ENCODE data around the gene LRRC1. TPM values are rescaled to one million over a fixed set of nuclear protein-coding genes. Genes with fewer than 3 reads are reported as not detected.

Gene LRRC1
- total and polyA plus RNA-seq, 4 donors: 0.36 to 6.4 (median 0.94) TPM

DNA sequence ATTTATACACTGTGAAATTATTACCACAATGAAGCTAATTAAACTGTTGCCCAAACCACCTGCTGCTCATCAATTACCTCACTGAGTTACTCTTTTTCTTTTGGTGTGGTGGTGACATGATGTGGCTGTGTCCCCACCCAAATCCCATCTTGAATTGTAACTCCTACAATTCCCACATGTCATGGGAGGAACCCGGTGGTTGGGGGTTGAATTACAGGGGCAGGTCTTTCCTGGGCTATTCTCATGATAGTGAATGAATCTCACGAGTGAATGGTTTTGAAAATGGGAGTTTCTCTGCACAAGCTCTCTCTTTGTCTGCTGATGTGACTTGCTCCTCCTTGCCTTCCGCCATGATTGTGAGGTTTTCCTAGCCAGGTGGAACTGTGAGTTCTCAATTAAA, 145.0 kb downstream of the LRRC1 start:
- TF ChIP-seq YY1 (IDR thresholded peaks at IDR 0.05) (no peak), RAD21 (IDR thresholded peaks at IDR 0.05) (no peak), GABPA (IDR thresholded peaks at IDR 0.05 in 1 of 2, conservative IDR thresholded peaks at IDR 0.05 in 1 of 2) (no peak), FOXA2 (IDR thresholded peaks at IDR 0.05) (no peak), TAF1 (conservative IDR thresholded peaks at IDR 0.05) (no peak), SP1 (IDR thresholded peaks at IDR 0.05) (no peak), EGR1 (IDR thresholded peaks at IDR 0.05; ENCODE audit: low read depth in 2 of 2) (no peak), JUND (IDR thresholded peaks at IDR 0.05) (no peak), FOXA1 (IDR thresholded peaks at IDR 0.05) (no peak)
- DNase-seq (ENCODE audit: low spot score): no peak

DNA sequence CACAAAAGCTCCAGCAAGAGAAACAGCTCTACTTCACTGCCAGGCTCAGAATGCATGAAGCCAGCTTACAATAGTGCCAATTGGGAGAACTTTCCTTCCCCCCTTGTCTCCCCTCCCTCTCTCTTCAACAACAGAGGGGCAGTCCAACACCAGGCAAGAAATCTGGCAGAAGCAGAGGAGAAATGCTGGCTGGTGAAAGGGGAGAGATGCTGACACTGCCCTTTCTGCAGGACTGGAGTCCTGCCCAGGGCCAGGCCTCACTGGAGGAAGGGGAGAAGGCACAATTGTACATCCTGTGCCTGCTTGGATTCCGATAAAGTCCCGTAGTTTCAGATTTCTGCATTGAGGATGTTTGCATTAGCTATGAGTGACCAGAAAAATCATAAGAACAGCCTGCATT, 148.6 kb downstream of the LRRC1 start:
- H3K9me3 ChIP-seq (ENCODE audit: control insufficient read depth in 4 of 4, low read length in 3 of 4): no peaks in the 10 kb centered on the region
- 66% methylated on average over 2 of the region's 2 CpGs for WGBS
- no peak overlapping the region for H3K27ac ChIP-seq (ENCODE audit: low read depth in 1 of 2, low read length in 2 of 2)
- no peak overlapping the region for H3K4me3 ChIP-seq (ENCODE audit: low read depth in 1 of 3, low read length in 3 of 3)
- no peaks in the 10 kb centered on the region for H3K4me1 ChIP-seq (ENCODE audit: control insufficient read depth in 4 of 4, insufficient read depth in 4 of 4, low read length in 3 of 4)
- TF ChIP-seq FOXA1 (IDR thresholded peaks at IDR 0.05): no peak
- peaks cover 0 to 3% (median 0%) of the 10 kb centered on the region in 4 donors for H3K27me3 ChIP-seq (ENCODE audit: control insufficient read depth in 4 of 4, insufficient read depth in 4 of 4, low read length in 3 of 4)
- H3K36me3 ChIP-seq (ENCODE audit: control insufficient read depth in 4 of 4, insufficient read depth in 3 of 4, low read depth in 1 of 4, low read length in 3 of 4): no peaks in the 10 kb centered on the region
- no peak for DNase-seq (ENCODE audit: low spot score)
- H3K9ac ChIP-seq (ENCODE audit: low read depth in 1 of 2, low read length in 2 of 2): no peak overlapping the region

More for the DNA sequence above, 145.0 kb downstream of the LRRC1 start:
- Histone ChIP-seq H3K27ac (ENCODE audit: low read depth in 1 of 2, low read length in 2 of 2) (no peak overlapping the region), H3K4me1 (ENCODE audit: control insufficient read depth in 4 of 4, insufficient read depth in 4 of 4, low read length in 3 of 4) (no peaks in the 10 kb centered on the region), H3K36me3 (ENCODE audit: control insufficient read depth in 4 of 4, insufficient read depth in 3 of 4, low read depth in 1 of 4, low read length in 3 of 4) (no peaks in the 10 kb centered on the region), H3K9me3 (ENCODE audit: control insufficient read depth in 4 of 4, low read length in 3 of 4) (no peaks in the 10 kb centered on the region), H3K4me3 (ENCODE audit: low read depth in 1 of 3, low read length in 3 of 3) (no peak overlapping the region), H3K9ac (ENCODE audit: low read depth in 1 of 2, low read length in 2 of 2) (no peak overlapping the region), H3K27me3 (ENCODE audit: control insufficient read depth in 4 of 4, insufficient read depth in 4 of 4, low read length in 3 of 4) (peaks cover 0 to 3% (median 0%) of the 10 kb centered on the region in 4 donors)
- WGBS: 85% methylated on average over 3 of the region's 3 CpGs

DNA sequence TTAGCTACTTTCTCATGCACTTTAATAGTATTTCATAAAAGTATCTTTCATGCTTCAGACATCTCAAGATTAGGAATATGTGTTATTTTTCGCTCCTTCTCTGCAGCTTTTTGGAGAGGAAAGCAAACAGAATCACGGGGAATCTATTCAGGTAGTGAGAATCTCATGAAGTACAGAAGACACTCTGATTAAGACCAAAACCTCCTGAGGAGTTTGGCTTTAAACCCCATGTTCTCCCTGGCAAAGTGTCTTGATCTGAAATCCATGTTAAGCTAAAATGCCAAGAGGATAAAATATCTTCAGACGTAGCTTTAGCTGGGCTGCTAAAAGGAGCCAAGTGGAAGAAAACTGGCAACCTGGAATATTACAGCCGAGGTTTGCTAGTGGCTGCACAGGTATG, 149.3 kb downstream of the LRRC1 start:
- H3K9ac ChIP-seq (ENCODE audit: low read depth in 1 of 2, low read length in 2 of 2): no peak overlapping the region
- H3K27me3 ChIP-seq (ENCODE audit: control insufficient read depth in 4 of 4, insufficient read depth in 4 of 4, low read length in 3 of 4): peaks cover 0 to 3% (median 0%) of the 10 kb centered on the region in 4 donors
- no peak for TF ChIP-seq RAD21 (IDR thresholded peaks at IDR 0.05)
- TF ChIP-seq HNF4A (conservative IDR thresholded peaks at IDR 0.05): no peak
- TF ChIP-seq, protein P1, sequence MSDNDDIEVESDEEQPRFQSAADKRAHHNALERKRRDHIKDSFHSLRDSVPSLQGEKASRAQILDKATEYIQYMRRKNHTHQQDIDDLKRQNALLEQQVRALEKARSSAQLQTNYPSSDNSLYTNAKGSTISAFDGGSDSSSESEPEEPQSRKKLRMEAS (IDR thresholded peaks at IDR 0.05): no peak
- H3K4me1 ChIP-seq (ENCODE audit: control insufficient read depth in 4 of 4, insufficient read depth in 4 of 4, low read length in 3 of 4): no peaks in the 10 kb centered on the region
- 79% methylated on average over 4 of the region's 4 CpGs for WGBS
- no peak overlapping the region for H3K27ac ChIP-seq (ENCODE audit: low read depth in 1 of 2, low read length in 2 of 2)
- H3K4me3 ChIP-seq (ENCODE audit: low read depth in 1 of 3, low read length in 3 of 3): no peak overlapping the region
- DNase-seq (ENCODE audit: low spot score): no peak
- H3K9me3 ChIP-seq (ENCODE audit: control insufficient read depth in 4 of 4, low read length in 3 of 4): no peaks in the 10 kb centered on the region
- no peaks in the 10 kb centered on the region for H3K36me3 ChIP-seq (ENCODE audit: control insufficient read depth in 4 of 4, insufficient read depth in 3 of 4, low read depth in 1 of 4, low read length in 3 of 4)

DNA sequence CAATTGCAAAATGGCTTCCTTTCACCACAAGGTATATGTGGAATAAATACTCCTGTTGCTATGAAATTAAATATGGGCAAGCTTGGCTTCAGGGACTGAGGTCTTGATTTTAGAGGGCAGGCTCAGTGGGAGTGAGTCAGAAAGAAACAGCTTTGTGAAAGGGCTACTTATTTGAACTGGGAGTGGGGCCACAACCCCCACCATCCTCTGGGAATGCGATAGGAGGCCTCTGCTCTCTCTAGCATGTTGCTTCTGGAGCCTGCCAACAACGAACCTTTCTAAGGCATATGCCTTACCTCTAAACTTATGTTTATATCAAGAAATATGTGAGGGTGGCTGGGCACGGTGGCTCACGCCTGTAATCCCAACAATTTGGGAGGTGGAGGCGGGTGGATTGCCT, 149.7 kb downstream of the LRRC1 start:
- TF ChIP-seq YY1 (IDR thresholded peaks at IDR 0.05) (no peak), GABPA (IDR thresholded peaks at IDR 0.05 in 1 of 2, conservative IDR thresholded peaks at IDR 0.05 in 1 of 2) (no peak), TAF1 (conservative IDR thresholded peaks at IDR 0.05) (no peak), HNF4G (IDR thresholded peaks at IDR 0.05) (no peak)
- TF ChIP-seq, protein P1 (IDR thresholded peaks at IDR 0.05): no peak
- TF ChIP-seq, protein P2, sequence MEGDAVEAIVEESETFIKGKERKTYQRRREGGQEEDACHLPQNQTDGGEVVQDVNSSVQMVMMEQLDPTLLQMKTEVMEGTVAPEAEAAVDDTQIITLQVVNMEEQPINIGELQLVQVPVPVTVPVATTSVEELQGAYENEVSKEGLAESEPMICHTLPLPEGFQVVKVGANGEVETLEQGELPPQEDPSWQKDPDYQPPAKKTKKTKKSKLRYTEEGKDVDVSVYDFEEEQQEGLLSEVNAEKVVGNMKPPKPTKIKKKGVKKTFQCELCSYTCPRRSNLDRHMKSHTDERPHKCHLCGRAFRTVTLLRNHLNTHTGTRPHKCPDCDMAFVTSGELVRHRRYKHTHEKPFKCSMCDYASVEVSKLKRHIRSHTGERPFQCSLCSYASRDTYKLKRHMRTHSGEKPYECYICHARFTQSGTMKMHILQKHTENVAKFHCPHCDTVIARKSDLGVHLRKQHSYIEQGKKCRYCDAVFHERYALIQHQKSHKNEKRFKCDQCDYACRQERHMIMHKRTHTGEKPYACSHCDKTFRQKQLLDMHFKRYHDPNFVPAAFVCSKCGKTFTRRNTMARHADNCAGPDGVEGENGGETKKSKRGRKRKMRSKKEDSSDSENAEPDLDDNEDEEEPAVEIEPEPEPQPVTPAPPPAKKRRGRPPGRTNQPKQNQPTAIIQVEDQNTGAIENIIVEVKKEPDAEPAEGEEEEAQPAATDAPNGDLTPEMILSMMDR (IDR thresholded peaks at IDR 0.05; ENCODE audit: low read depth, low read length, missing input control): no peak
- TF ChIP-seq, protein P3, sequence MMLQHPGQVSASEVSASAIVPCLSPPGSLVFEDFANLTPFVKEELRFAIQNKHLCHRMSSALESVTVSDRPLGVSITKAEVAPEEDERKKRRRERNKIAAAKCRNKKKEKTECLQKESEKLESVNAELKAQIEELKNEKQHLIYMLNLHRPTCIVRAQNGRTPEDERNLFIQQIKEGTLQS (IDR thresholded peaks at IDR 0.05): no peak
- Histone ChIP-seq H3K9me3 (ENCODE audit: control insufficient read depth in 4 of 4, low read length in 3 of 4) (no peaks in the 10 kb centered on the region), H3K36me3 (ENCODE audit: control insufficient read depth in 4 of 4, insufficient read depth in 3 of 4, low read depth in 1 of 4, low read length in 3 of 4) (no peaks in the 10 kb centered on the region), H3K4me1 (ENCODE audit: control insufficient read depth in 4 of 4, insufficient read depth in 4 of 4, low read length in 3 of 4) (no peaks in the 10 kb centered on the region), H3K9ac (ENCODE audit: low read depth in 1 of 2, low read length in 2 of 2) (no peak overlapping the region), H3K27ac (ENCODE audit: low read depth in 1 of 2, low read length in 2 of 2) (no peak overlapping the region), H3K27me3 (ENCODE audit: control insufficient read depth in 4 of 4, insufficient read depth in 4 of 4, low read length in 3 of 4) (peaks cover 0 to 3% (median 0%) of the 10 kb centered on the region in 4 donors), H3K4me3 (ENCODE audit: low read depth in 1 of 3, low read length in 3 of 3) (no peak overlapping the region)
- DNase-seq (ENCODE audit: low spot score): no peak
- 91% methylated on average over 5 of the region's 5 CpGs for WGBS

Measured in liver (tissue), 9 donors.